HepG2 (cell line): ENCODE results near the gene HOXD8. TPM values are rescaled to one million over a fixed set of nuclear protein-coding genes. Genes with fewer than 3 reads are reported as not detected.

Source experiments
- ATAC-seq: fragments of 200-7000 bp; cut with Tn5 transposase; 3 replicates; pipeline ENCODE4 v1.9.1; 2020; ENCODE audit warnings: mild to moderate bottlenecking, moderate library complexity
- BruUV-seq: library from RNA; stranded (reverse); fragments of 400-500 nt; replicated peaks from 2 replicates; lab custom pipeline; 2021; lab: Mats Ljungman, UMichigan
- CTCF ChIA-PET: fragments of 300-600 bp; formaldehyde crosslinking; extraction: SDS; loops from one replicate; lab custom pipeline; 2021; ENCODE audit warnings: low total read pairs, inconsistent platforms, low intra/inter-chr PET ratio; lab: Yijun Ruan, JAX
- POLR2A ChIA-PET: fragments of 350-600 bp; sonication (Branson Sonifier 250); formaldehyde crosslinking; loops from one replicate; lab custom pipeline; 2020; ENCODE audit warnings: antibody characterized with exemption, inconsistent platforms; lab: Yijun Ruan, JAX
- DNase-seq: peaks from one replicate; pipeline ENCODE4 v3.0.0-alpha.2; 2015; ENCODE audit warnings: low spot score
- FAIRE-seq: peaks from 3 replicates; lab custom pipeline; 2011; peaks lifted over from hg19 to GRCh38; lab: Jason Lieb, UNC
- H2AFZ ChIP-seq: one replicate; pipeline ENCODE4 v1.6.1; 2011; ENCODE audit warnings: low read length, inconsistent platforms
- H3K27ac ChIP-seq: fragments of 300-600 bp; 3 replicates; pipeline ENCODE4 v1.8.0; 2011; ENCODE audit warnings: mixed run types, mild to moderate bottlenecking, mixed read lengths, low read length, inconsistent platforms; ENCODE audit not compliant: insufficient read depth; ENCODE audit errors: extremely low read length
- H3K27me3 ChIP-seq, 2 experiments: fragments of 200-600 bp in 1 of 2; 2 replicates in 1 of 2; 3 replicates in 1 of 2; pipeline versions ENCODE4 v1.6.0 to v1.8.0; 2011; ENCODE audit warnings: low read length in 2 of 2, mild to moderate bottlenecking in 2 of 2, moderate library complexity in 2 of 2, inconsistent platforms in 1 of 2; ENCODE audit not compliant: insufficient read depth in 2 of 2, control insufficient read depth in 1 of 2
- H3K36me3 ChIP-seq, 2 experiments: fragments of 200-600 bp in 1 of 2; replicated peaks in 1 of 2; 2 replicates in 1 of 2; 3 replicates in 1 of 2; pipeline versions ENCODE4 v1.5.1 to v1.8.0; 2011; ENCODE audit warnings: low read length in 2 of 2, inconsistent platforms in 1 of 2; ENCODE audit not compliant: insufficient read depth in 2 of 2, control insufficient read depth in 1 of 2
- H3K4me1 ChIP-seq: 2 replicates; pipeline ENCODE4 v1.5.1; 2012; ENCODE audit warnings: low read length, inconsistent platforms; ENCODE audit not compliant: insufficient read depth
- H3K4me2 ChIP-seq: 2 replicates; pipeline ENCODE4 v1.6.0; 2011; ENCODE audit warnings: low read depth, low read length, inconsistent platforms
- H3K4me3 ChIP-seq, 3 experiments: fragments of 200-600 bp in 1 of 3; sonication (generic), shearing (Covaris generic) in 1 of 3; replicated peaks in 1 of 3; 2 replicates each; pipeline ENCODE4 v1.5.1; 2011 to 2016; ENCODE audit warnings: low read length in 3 of 3, inconsistent platforms in 2 of 3, low read depth in 2 of 3, mild to moderate bottlenecking in 2 of 3, control low read depth in 1 of 3, mixed read lengths in 1 of 3; ENCODE audit not compliant: insufficient read depth in 1 of 3
- H3K79me2 ChIP-seq: one replicate; pipeline ENCODE4 v1.6.1; 2011; ENCODE audit warnings: low read length, inconsistent platforms; ENCODE audit not compliant: insufficient read depth
- H3K9ac ChIP-seq: 2 replicates; pipeline ENCODE4 v1.6.0; 2011; ENCODE audit warnings: mild to moderate bottlenecking, low read depth, low read length, inconsistent platforms; ENCODE audit not compliant: insufficient read depth
- H3K9me3 ChIP-seq: 2 replicates; pipeline ENCODE4 v1.5.1; 2012; ENCODE audit warnings: mild to moderate bottlenecking, low read length
- H4K20me1 ChIP-seq: 2 replicates; pipeline ENCODE4 v1.6.0; 2011; ENCODE audit warnings: inconsistent platforms, mild to moderate bottlenecking, low read length, moderate library complexity; ENCODE audit not compliant: insufficient read depth
- DBP ChIP-seq: sonication (generic); formaldehyde crosslinking; IDR thresholded peaks from 2 replicates; pipeline ENCODE4 v1.4.0; 2020; ENCODE audit warnings: missing genetic modification reagents; ENCODE audit errors: not compliant biosample characterization
- EZH2 ChIP-seq: conservative IDR thresholded peaks from 2 replicates; pipeline ENCODE4 v1.6.1; 2012; ENCODE audit warnings: mild to moderate bottlenecking, low read depth, low read length, moderate library complexity
- FOXK1 ChIP-seq: sonication (generic); formaldehyde crosslinking; IDR thresholded peaks from 2 replicates; pipeline ENCODE4 v1.4.0; 2020; ENCODE audit warnings: low read depth, missing genetic modification reagents, borderline replicate concordance
- HMG20A ChIP-seq: IDR thresholded peaks from 2 replicates; pipeline ENCODE4 v1.6.1; 2016; ENCODE audit warnings: borderline replicate concordance
- ISL2 ChIP-seq: sonication (generic); formaldehyde crosslinking; IDR thresholded peaks from 2 replicates; pipeline ENCODE4 v1.5.0; 2020; ENCODE audit warnings: missing genetic modification reagents
- MAX ChIP-seq: IDR thresholded peaks from 2 replicates; pipeline ENCODE4 v1.6.1; 2012; ENCODE audit warnings: inconsistent platforms
- PREB ChIP-seq: sonication (generic); formaldehyde crosslinking; IDR thresholded peaks from 2 replicates; pipeline ENCODE4 v1.4.0; 2020; ENCODE audit warnings: missing genetic modification reagents
- SALL1 ChIP-seq: sonication (generic); formaldehyde crosslinking; IDR thresholded peaks from 2 replicates; pipeline ENCODE4 v1.8.0; 2022; ENCODE audit warnings: mild to moderate bottlenecking, missing genetic modification reagents
- SMARCC2 ChIP-seq: fragments of 450-650 bp; IDR thresholded peaks from 2 replicates; pipeline ENCODE4 v1.6.1; 2017; ENCODE audit warnings: antibody characterized with exemption, mild to moderate bottlenecking
- TRIM24 ChIP-seq: sonication (generic); formaldehyde crosslinking; IDR thresholded peaks from 2 replicates; pipeline ENCODE4 v1.8.0; 2022; ENCODE audit warnings: mild to moderate bottlenecking, missing genetic modification reagents
- ZBTB38 ChIP-seq: sonication (generic); formaldehyde crosslinking; IDR thresholded peaks from 2 replicates; pipeline ENCODE4 v1.5.1; 2020; ENCODE audit warnings: mild to moderate bottlenecking, missing genetic modification reagents
- ZFAT ChIP-seq: sonication (generic); formaldehyde crosslinking; conservative IDR thresholded peaks from 2 replicates; pipeline ENCODE4 v1.8.1; 2023; ENCODE audit warnings: missing genetic modification reagents, inconsistent platforms
- ZFP36 ChIP-seq: fragments of 150-350 bp; IDR thresholded peaks from 2 replicates; pipeline ENCODE4 v1.6.1; 2018; ENCODE audit warnings: borderline replicate concordance, low read length, low read depth; ENCODE audit not compliant: partially characterized antibody
- ZNF276 ChIP-seq: sonication (generic); formaldehyde crosslinking; IDR thresholded peaks from 2 replicates; pipeline ENCODE4 v1.4.0; 2020; ENCODE audit warnings: mild to moderate bottlenecking, low read depth, missing genetic modification reagents
- ZNF687 ChIP-seq: sonication (generic); formaldehyde crosslinking; IDR thresholded peaks from 2 replicates; pipeline ENCODE4 v1.5.1; 2020; ENCODE audit warnings: mild to moderate bottlenecking, missing genetic modification reagents, moderate library complexity
- ZNF792 ChIP-seq: IDR thresholded peaks from 2 replicates; pipeline ENCODE4 v1.6.1; 2016
- WGBS: methylation state at CpG from one replicate; pipeline ENCODE4 v1.1.6; 2017; ENCODE audit warnings: low lambda C conversion rate; 5-methylcytosine and 5-hydroxymethylcytosine counted together
- in situ Hi-C: cut with HindIII; loops from 2 replicates; pipeline ENCODE4 v1.10.0; 2017; ENCODE audit warnings: low pct_unique_long_range_greater_than_20kb; ENCODE audit not compliant: extremely low pct_ligation_motif_present
- intact Hi-C: fragments of 100-400 bp; cut with micrococcal nuclease; formaldehyde crosslinking; loops from one replicate; pipeline ENCODE4 v1.10.0; 2022; ENCODE audit not compliant: unreplicated experiment
- polyA plus RNA-seq, 8 experiments: library from polyadenylated mRNA; depleted of rRNA in 3 of 8; stranded (reverse) in 7 of 8; unstranded in 1 of 8; fragments of >200 nt; fragmentation: Illumina TruSeq in 4 of 8; extraction: Trizol in 4 of 8; gene quantifications; 2 replicates each; pipeline versions ENCODE4 v1.2.1 to v1.2.3, GENCODE V29; 2011 to 2016; ENCODE audit warnings: low read depth in 4 of 8, missing spikeins in 1 of 8, mixed read lengths in 1 of 8; ENCODE audit not compliant: insufficient read depth in 1 of 8
- total RNA-seq, 5 experiments: library from RNA; depleted of rRNA; stranded (reverse); fragments of >200 nt; fragmentation: Illumina TruSeq; extraction: Trizol; gene quantifications; 2 replicates each; pipeline ENCODE4 v1.2.3, GENCODE V29; 2016; ENCODE audit warnings: low read depth in 1 of 5

The HOXD8 gene
- total and polyA plus RNA-seq, 2 of the 13 experiments (the other 11 are each of a cell fraction or from before 2014, with no cell fraction given) = not detected

- TF ChIP-seq SMARCC2 (no peak), ZFAT (CRISPR knock-in tag) (no peak), HMG20A (CRISPR knock-in tag) (no peak), ZNF276 (CRISPR knock-in tag) (no peak), EZH2 (peak; percentile 94; the same call in 1 of the 2 replicates), PREB (CRISPR knock-in tag) (no peak), DBP (CRISPR knock-in tag) (no peak), FOXK1 (CRISPR knock-in tag) (no peak), ZFP36 (peak; percentile 4), ZBTB38 (peak; percentile 15; the same call in 1 of the 2 replicates), SALL1 (peak; percentile 54; the same call in 1 of the 2 replicates), MAX (0 out of 2 replicates have a peak, but pooled peaks have one; percentile 23), TRIM24 (no peak), ZNF687 (CRISPR knock-in tag) (peak; percentile 31; the same call in 1 of the 2 replicates), ZNF792 (no peak), ISL2 (CRISPR knock-in tag) (no peak)
- H3K4me1 ChIP-seq = peaks cover 47% of the 10 kb centered on the region
- intact Hi-C loops = no loop called here
- H3K27me3 ChIP-seq = peaks cover 12 to 95% of the 10 kb centered on the region in 2 experiments
- no peak overlapping the region for H2AFZ ChIP-seq
- H3K9ac ChIP-seq = no peak overlapping the region
- DNase-seq (no peak), FAIRE-seq (no peak), ATAC-seq (no peak)
- 56% methylated on average over 43 of the region's 43 CpGs for WGBS
- no peaks in the 10 kb centered on the region for H3K79me2 ChIP-seq
- in situ Hi-C loops = no loop called here
- ChIA-PET POLR2A (no interaction called here), CTCF (no interaction called here)
- no peaks in the 10 kb centered on the region for H4K20me1 ChIP-seq
- BruUV-seq = no TSS peak
- peak overlapping the region; percentile 8 for H3K4me2 ChIP-seq
- H3K9me3 ChIP-seq = no peaks in the 10 kb centered on the region
- H3K27ac ChIP-seq = no peak overlapping the region
- peak overlapping the region in 1 of 3 experiments; percentile 24; a peak in 2 of 6 replicates for H3K4me3 ChIP-seq
- no peaks in the 10 kb centered on the region for H3K36me3 ChIP-seq
Measured at GRCh38 chr2:176157499-176158185, 28.1 kb downstream of the HOXD8 start.
